Measurements from ENCODE around the gene TOP1. TPM values are rescaled to one million over a fixed set of nuclear protein-coding genes. Genes with fewer than 3 reads are reported as not detected.

The TOP1 gene
- total RNA-seq, 1 donor from 2014 or later, result 26.5 TPM

DNA sequence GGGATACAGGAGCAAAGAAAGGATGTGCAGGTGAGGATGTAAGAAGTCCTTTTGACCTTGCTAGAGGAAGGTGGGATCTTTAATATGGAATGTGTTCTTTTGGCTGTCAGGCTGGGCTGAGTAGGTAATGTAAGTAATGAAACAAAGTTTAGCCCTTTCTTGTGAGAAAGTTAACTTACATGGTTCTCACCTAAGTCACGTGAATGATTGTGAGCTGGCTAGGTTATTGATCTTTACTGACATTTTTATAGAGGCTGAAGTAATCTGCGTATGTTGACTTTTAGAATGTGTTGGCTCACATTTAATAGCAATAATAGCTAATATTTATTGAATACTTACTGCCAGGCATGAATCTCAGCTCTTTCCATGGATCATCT lies 2.6 kb downstream of the TOP1 start:
- DNase-seq (ENCODE audit: low spot score in 2 of 2), result no peak
- no peak for FAIRE-seq

- DNase-seq (ENCODE audit: low spot score in 2 of 2), result no peak
- no peak for FAIRE-seq
Measured at GRCh38 chr20:41032271-41032670, 3.6 kb downstream of the TOP1 start.

DNA sequence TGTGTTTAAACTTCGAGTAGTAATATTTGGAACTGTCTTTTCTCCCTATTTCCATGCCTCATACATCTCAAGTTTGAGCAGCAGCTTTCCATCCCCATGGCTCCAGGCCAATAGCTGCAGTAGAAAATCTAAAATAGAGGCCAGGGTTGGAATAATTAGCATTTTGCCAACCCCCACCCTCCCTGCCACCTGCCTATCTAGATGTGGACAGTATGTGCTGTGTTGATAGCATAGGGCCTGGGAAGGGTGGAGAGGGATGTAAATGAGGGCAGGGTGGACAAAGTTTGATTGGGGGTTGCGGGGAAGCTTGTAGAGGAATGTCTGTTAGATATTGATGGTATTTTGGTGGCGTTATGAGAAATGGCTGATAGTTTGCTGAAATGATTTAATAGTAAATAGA lies 5.6 kb downstream of the TOP1 start:
- no peak for DNase-seq (ENCODE audit: low spot score in 2 of 2)
- FAIRE-seq, result no peak

- DNase-seq (ENCODE audit: low spot score in 2 of 2) (no peak), FAIRE-seq (no peak)
Measured at GRCh38 chr20:41035207-41035606, 6.6 kb downstream of the TOP1 start.

GRCh38 chr20:41037179-41037578 lies 8.6 kb downstream of the TOP1 start:
- no peak for DNase-seq (ENCODE audit: low spot score in 2 of 2)
- no peak for FAIRE-seq

DNA sequence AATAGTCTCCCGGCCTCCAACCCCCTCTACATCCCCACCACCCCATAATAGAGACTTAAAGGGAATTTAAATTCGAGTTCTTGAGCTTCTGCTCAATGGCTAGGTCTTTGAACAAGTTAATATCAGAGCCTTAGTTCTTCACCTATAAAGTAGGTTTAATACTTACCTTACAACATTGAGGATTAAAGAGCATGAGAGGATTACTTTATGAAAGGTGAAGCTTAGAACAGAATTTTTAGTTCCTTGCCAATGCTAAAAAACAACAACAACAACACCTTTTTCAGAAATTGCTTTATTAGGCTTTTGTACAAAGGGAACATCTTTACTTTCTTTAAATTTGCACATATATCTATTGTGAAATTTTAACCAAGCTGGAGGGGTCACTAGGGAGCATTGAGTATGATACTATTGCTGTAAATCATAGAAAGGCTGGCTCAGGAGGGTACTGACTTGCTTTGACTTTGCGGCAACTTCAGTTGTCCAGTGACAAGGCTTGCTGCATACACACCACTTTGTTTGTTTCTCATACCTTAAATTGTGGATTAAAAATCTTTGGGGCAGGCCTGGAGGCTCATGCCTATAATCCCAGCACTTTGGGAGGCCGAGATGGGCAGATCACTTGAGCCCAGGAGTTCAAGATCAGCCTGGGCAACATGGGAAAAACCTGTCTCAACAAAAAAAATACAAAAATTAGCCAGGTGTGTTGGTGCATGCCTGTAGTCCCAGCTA lies 9.7 kb downstream of the TOP1 start:
- DNase-seq (ENCODE audit: low spot score in 2 of 2), result no peak
- no peak for FAIRE-seq

DNA sequence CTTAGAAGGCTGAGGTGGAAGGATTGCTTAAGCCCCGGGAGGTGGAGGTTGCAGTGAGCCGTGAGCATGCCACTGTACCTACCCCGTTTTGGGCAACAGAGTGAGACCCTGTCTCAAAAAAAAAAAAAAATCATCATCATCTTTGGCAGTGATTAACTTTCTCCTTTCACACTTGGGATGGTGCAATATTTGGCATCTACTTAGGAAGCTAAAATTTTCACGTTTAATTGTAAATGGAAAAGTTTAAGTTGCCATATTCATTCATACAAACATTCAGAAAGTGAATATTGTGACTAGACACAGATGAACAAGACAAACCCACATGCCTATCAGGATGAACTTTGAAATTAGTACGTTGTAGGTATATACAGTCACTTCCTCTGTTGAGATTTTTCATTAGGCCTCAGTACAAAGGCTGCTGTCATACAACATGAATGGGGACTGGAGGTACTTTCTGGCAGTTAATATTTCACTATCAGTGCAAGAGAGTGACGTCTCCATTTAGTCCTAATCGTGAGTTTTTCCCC lies 10.3 kb downstream of the TOP1 start:
- FAIRE-seq (no peak), DNase-seq (ENCODE audit: low spot score in 2 of 2) (no peak)

GRCh38 chr20:41040855-41041254 lies 12.2 kb downstream of the TOP1 start:
- FAIRE-seq (no peak), DNase-seq (ENCODE audit: low spot score in 2 of 2) (no peak)

DNA sequence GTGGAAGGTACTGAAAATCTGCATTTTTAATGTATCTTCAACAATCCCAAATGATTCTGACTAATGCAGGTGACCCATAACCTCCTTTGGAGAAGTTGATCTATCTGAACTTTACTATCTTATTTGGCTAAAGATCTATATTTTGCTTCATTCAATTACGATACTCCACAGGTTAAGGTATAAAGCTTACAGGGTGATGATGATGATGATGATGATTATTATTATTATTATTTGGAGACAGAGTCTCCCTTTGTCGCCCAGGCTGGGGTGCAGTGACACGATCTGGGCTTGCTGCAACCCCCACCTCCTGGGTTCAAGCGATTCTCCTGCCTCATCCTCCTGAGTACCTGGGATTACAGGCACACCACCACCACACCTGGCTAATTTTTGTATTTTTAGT lies 13.1 kb downstream of the TOP1 start:
- FAIRE-seq (no peak), DNase-seq (ENCODE audit: low spot score in 2 of 2) (no peak)

DNA sequence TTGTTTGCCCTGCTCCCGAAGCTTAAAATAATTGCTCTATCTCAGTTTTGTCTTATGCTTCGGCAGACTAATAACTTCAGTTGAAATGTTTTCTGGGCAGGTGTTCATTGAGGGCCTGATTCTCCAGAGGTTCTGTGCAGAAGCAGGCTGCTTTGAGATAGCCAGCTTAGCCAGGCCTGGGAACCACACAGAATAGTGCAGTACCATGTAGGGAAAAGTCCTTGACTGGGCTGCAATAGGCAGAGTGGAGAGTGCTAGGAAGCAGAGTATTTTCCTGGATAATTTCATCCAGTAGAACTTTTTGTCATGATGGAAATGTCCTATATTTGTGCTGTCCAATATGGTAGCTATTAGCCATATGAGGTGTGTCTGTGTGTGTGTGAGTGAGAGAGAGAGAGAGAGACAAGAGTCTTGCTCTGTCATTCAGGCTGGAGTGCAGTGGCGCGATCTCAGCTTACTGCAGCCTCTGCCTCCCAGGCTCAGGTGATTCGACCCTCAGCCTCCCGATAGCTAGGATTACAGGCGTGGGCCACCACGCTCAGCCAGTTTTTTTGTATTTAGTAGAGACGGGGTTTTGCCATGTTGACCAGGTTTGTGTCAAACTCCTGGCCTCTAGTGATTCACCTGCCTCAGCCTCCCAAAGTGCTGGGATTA lies 15.9 kb downstream of the TOP1 start:
- DNase-seq (ENCODE audit: low spot score in 2 of 2), result no peak
- FAIRE-seq, result no peak

DNA sequence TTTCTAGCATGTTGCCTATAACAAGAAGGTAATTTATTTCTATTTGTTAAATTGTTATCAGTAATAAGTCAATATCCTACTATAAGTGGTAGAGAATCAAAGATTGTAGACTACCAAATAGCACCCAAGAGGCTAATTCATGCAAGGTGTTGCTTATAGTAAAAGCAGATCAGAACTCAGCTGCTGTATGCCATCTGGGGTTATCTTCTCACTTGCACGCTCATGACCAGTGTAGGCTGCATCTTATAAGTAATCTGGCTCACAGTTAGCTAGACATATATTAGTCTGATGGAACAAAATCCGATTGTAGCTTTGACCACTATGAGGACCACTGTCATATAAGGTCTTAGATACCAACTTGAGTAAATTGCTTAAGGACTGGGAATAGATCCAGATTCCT lies 17.0 kb downstream of the TOP1 start:
- FAIRE-seq (no peak), DNase-seq (ENCODE audit: low spot score in 2 of 2) (no peak)

GRCh38 chr20:41046716-41047115 lies 18.1 kb downstream of the TOP1 start:
- DNase-seq (ENCODE audit: low spot score in 2 of 2) (no peak), FAIRE-seq (no peak)

GRCh38 chr20:41047279-41047974 lies 18.8 kb downstream of the TOP1 start:
- DNase-seq (ENCODE audit: low spot score in 2 of 2) (no peak), FAIRE-seq (no peak)

DNA sequence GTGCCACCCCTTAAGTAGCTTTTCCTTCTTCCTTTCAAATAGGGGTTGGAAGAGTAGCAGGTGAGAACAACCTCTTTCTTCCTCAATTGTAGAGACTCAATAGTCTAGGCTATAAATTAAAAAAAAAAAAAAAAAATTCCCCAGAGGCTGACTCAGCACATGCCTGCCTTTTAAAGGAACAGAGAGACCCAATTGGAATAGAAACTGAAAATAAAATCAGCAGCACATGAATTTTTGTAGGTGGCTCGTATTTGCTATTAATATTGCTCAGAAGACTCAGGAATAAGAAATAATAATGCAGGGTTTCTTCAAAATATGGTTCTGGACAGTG lies 19.3 kb downstream of the TOP1 start:
- FAIRE-seq (no peak), DNase-seq (ENCODE audit: low spot score in 2 of 2) (no peak)

DNA sequence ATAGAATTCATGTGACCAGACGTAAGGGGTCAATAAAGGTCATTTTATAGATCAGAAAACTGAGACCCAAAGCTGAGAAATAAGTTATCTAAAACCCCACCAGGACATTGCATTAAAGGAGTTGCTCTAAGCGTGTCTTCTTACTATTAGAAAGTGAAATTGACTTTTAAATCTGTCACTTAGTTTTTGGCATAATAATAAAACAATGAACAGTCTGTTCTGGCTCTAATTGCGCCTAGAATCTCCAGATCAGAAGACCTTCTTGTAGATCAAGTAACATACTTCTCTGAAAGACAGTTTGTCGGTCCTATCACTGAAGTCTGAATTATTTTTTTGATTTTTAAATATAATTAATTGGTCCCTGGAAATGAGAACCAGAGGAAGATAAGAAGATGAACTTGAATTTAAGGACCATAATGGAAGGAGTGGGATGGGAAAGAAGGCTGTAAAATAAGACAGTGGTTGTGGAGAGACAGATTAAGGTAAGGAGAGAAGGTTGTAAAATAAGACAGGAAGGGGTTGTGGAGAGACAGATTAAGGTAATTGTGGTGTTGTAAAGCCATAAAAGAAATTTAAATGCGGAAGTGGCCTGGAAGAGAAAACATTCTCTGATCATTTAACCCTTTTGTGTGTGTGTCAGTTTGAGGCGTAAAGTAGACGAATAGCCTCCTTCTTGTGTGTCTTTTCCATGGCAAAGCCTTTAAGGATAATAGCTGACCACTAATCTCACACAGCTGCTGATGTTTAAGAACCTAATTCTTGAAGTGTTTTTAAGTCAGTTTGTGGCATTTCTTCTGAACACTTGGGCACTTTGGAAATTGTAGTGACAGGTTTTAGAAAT lies 20.1 kb downstream of the TOP1 start:
- FAIRE-seq, result no peak
- no peak for DNase-seq (ENCODE audit: low spot score in 2 of 2)

- FAIRE-seq (no peak), DNase-seq (ENCODE audit: low spot score in 2 of 2) (no peak)
Measured at GRCh38 chr20:41049451-41049850, 20.8 kb downstream of the TOP1 start.

GRCh38 chr20:41050361-41051008 lies 21.9 kb downstream of the TOP1 start:
- no peak for DNase-seq (ENCODE audit: low spot score in 2 of 2)
- no peak for FAIRE-seq

- no peak for FAIRE-seq
- no peak for DNase-seq (ENCODE audit: low spot score in 2 of 2)
Measured at GRCh38 chr20:41051009-41051825, 22.6 kb downstream of the TOP1 start.

DNA sequence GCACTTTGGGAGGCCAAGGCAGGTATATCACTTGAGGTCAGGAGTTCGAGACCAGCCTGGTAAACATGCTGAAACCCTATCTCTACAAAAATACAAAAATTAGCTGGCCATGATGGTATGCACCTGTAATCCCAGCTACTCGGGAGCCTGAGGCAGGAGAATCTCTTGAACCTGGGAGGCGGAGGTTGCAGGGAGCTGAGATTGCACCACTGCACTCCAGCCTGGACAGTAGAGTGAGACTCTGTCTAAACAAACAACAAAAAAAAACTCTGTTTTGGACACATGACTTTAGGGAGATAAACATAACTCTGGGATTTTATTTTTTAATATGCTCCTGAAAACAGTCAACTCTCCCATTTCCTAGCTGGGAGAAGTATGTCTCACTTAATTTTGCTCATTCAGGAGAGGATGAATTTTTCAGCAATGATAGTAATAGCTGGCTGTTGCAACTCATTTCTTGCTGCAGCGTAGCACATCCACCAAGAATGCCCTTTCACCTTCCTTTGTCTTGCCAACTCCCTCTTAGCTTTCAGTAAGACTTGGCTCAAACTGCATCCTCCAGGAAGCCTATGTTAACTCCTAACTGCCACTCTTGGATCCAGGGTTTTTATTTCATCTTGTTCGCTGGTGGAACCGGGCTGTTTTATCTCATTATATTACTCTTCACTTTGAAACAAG lies 24.3 kb downstream of the TOP1 start:
- DNase-seq (ENCODE audit: low spot score in 2 of 2) (no peak), FAIRE-seq (no peak)

Data from frontal cortex (tissue), 4 donors.